Measurements from ENCODE around the gene PRXL2C.

DNA sequence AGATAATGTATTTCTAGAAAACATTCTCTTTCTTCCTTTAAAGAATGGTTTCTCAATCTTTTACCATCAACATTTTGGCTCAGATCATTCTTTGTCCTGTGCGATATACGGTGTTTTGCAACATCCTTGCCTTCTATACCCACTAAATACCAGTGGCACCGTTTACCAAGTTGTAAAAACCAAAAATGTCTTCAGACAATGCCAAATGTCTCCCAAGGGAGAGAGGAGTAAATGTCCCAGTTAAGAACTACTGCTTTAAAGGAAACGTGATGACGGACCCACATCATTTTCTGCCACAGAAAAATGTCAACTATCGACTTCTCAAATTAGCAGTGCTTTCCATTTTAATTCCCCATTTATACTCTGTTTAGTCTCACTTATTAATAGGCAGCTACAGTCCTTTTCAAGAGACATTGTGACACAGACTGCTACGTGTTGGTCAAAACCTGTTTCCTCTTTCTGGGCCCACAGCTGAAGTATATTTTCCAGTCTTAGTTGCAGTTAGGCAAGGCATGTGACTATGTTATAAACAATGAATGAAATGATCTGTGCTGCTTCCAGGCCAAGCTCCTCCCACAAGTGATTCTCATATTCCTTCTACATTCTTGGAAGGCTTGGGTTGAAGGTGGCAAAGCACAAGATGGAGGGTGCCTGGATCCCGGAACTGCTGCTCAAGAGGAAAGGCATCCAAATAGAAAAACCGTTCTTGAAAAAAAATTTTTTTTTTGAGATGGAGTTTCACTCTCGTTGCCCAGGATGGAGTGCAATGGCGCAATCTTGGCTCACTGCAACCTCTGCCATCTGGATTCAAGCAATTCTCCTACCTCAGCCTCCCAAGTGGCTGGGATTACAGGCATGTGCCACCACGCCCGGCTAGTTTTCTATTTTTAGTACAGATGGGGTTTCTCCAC, 8.8 kb downstream of the PRXL2C start:
- TF ChIP-seq GATA2 (IDR thresholded peaks at IDR 0.05; ENCODE audit: low read depth, low read length) (no peak), GATA3 (IDR thresholded peaks at IDR 0.05; ENCODE audit: low read depth, low read length) (no peak)
